COLO668 (cell line): ENCODE results near the gene CACNG3.

Source experiments
- DNase-seq: peaks from one replicate; lab custom pipeline; 2025; ENCODE audit not compliant: unreplicated experiment; lab: John Stamatoyannopoulos, UW

CACNG3 gene

DNA sequence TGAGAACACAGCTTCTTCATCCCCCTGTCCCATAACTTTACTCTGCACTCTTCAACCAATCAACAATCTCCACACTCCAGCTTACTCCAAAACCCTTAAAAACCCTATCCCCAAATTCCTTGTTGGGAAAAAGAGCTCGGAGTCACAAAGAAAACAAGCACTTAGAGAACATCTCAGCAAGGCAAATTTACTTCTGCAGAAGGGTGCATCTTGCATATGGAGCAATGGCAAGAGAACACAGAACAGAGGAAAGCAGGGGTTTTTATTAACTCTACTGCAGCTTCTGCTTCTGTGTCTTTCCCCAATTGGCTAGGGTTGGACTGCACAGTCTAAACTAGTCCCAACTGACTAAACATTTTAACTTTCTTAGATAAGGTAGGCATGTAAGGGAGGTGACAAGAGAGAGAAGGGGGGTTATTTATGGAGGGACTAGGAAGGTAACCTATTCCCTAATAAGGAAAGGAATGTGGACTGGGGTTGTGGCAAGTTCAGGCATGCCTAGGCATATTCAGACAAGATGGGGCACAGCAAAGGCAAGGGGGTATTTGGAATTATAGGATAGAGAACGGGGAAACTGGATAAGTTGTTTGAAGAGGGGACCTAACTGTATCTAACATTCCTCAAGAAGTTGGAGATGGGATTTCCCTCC, 125.5 kb downstream of the CACNG3 start:
- no peak for DNase-seq

DNA sequence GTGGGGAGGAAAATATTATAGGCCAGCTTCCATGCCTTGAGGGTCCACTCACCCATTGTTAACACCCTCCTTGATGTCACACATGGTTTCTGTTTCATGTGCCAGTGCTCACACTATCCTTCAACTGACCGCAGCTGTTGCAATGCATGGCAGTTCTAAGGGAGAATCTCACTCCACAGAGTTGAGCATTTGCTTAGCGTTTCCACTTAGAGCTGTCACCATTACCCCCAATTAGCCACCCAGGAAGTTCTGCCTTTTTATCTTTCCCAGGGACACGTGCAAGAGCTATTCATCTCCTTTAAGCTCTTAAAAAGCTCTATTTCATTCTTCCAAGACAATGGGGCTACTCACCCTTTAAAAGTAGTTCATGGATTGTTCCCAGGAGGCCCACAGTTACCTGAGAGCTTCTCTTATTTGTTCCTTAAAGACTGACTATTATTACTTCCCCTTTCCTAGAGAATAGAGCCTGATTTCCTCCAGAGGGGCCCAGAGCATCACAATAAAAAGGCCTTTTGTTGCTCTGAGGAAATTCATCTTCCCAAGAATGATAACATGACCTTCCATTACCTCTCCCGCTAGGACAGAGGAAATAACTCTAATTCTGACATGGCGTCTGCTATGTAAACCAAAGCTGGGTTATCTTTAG, 126.8 kb downstream of the CACNG3 start:
- no peak for DNase-seq

DNA sequence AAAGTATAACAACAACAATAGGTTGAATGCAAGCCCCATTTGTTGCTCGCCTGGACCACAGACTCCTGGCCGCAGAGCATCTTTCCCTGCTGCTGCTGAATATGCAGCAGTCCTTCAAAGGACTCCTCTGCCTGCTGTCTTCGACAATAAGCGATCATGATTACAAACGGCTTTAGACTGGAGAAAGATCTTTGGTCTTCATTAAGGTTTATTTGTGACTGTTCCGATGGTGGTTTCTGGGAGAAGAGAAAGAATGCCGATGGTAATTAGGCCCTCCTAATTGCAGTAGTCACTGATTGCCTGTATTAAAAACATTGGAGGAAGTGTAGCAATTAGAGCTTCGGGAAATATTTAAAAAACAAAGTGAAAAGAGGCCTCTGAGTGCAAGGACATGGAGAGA, 138.2 kb downstream of the CACNG3 start:
- DNase-seq: no peak

DNA sequence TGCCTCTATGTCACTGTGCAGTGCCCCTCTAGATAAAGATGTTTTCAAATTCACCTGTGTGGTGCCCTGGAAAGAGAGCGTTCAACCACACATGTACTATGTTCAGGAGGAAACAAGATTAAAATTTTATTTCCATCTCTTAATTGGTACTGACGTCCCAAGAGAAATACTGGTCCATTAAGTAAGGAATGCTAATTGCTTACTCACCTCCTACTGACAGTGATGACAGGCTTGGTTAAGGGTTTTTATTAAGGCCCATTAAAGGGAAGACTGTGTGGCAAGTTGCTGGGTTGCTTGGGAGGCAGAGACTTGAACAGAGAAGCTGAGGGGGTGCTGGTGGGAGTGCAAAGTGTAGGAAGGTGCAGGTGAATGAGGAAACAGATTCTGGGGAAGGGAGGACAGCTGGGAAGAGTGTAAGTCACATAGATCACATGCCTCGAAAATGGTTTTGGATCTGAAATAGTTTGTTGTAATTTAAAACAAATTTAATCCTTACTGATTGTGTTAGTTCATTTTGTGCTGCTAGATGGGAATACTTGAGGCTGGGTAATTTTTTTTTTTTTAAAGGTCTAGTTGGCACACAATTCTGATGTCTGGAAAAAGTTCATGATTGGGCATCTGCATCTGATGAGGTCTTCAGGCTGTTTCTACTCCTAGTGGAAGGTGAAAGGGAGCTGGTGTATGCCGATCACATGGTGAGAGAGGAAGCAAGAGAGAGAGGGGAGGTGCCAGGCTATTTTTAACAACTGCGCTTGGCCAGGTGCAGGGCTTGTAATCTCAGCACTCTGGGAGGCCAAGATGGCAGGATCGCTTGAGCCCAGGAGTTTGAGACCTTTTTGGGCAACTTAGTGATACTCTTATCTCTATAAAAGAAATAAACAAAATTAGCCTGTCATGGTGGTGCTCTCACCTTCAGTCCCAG, 140.5 kb downstream of the CACNG3 start:
- DNase-seq: no peak

DNA sequence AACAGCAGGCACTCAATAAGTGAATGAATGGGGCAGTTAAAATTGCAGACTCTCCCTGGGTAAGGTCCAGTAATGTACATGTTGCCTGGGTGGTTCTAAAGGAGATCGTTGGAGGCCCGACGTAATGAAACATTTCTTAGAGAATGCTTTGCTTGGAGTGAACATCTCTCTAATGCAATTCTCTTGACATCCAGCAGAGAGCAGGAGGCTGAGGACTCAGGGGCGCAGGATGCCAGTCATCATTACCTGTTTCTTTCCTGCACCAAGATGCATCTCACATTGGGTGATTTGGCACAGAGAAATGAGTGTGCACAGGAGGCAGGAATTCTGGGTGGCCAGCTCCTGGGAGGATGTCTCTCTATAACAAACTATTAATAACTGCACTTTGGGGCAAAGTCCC, 152.9 kb downstream of the CACNG3 start:
- DNase-seq: no peak
